ELR (cell line): ENCODE results near the gene HIF3A.

Experiments used
- DNase-seq: peaks from one replicate; pipeline ENCODE4 v3.0.0-alpha.2; 2015; ENCODE audit warnings: low read depth

HIF3A gene

DNA sequence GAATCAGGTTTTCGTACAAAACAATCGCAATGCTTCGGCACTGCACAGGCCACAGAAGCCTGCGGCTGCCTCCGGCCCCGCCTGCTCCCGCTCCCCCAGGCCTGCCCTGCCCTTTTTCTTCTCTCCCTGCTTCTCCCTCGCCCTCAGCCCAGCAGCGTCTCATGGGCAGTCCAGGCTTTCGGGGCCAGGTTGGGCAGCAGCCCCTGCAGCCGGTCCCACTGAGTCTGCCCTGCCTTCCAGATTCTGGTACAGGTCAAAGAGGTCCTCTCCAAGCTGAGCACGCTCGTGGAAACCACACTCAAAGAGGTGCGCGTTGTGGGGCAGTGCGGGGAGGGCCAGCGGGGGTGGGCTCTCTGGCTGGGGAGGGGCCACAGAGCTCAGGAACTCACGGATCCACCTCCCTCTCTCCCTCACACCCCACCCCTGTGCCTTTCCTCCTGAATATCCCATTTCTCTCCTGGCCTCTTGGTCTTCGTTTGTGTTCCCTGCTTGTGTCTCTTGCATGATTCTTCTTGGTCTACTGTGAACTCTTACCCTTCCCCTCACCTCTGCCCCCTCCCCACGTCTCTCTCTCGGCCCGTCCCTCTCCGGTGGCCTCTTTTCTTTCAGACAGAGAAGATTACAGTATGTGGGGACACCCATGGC, 86.5 kb downstream of the HIF3A start:
- no peak for DNase-seq

DNA sequence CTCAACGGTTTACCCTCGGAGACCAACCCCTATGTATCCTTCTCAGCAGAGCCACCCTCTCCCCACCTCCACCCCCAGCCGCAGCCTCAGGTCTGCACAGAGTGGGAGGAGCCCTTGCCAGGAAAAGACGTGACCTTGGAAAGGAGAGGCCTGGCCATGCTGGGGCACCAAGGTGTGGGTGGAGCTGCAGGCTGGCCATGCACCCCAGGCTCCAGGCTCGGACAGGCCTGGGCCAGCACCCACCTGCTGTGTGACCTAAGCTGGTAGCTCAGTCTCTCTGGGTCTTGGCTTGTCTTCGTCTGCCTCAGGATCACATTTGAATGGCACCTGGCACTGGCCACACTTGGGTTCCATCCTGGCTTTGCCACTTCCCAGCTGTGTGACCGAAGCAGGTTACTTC, 87.0 kb downstream of the HIF3A start:
- DNase-seq, result no peak

DNA sequence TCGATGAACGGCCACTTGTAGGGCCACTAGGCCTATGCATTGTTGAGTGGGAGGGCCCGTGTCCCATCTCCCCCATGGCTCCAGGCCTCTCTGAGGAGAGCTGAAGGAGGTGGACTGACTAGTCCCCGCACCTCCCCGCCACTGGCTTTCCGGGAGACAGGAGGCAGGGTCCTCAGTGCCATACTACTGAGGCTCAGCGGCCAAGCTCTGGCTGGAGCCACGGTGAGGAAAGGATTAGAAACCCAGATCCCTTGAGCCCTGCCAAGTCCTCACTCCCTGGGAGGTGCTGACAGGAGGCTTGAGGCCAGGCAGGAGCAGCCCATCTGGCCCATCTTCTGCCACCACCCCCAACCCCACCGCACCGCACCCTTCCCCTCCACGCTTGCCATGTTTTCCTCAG, 87.6 kb downstream of the HIF3A start:
- no peak for DNase-seq

DNA sequence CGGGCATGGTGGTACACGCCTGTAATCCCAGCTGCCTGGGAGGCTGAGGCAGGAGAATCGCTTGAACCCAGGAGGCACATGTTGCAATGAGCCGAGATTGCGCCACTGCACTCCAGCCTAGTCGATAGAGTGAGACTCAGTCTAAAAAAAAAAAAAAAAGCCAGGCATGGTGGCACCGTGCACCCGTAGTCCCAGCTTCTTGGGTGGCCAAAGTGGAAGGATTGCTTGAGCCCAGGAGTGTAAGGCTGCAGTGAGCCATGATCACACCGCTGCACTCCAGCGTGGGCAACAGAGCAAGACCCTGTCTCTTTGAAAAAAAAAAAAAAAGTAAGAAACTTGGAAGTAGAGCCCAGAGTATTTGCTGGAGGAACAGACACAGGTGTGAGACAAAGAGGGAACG, 88.8 kb downstream of the HIF3A start:
- no peak for DNase-seq

DNA sequence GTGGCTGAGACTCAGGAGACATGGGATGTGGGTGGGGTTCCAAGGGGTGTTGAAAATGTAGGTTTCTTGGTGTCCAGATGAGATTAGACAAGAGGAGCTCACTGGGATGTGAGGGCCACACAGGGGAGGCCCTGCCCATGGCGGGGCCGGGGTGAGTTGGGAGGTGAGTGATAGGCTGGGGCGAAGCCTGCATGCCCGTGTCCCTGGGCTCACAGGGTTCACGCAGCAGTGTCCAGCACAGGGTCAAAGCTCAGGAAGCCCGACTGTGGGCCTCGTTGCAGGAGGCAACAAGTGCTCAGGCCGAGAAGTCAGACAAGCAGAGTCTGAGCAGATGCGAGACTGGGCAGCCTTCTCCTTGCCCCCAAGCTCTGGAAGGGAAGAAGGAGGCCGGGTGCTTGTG, 89.3 kb downstream of the HIF3A start:
- no peak for DNase-seq

DNA sequence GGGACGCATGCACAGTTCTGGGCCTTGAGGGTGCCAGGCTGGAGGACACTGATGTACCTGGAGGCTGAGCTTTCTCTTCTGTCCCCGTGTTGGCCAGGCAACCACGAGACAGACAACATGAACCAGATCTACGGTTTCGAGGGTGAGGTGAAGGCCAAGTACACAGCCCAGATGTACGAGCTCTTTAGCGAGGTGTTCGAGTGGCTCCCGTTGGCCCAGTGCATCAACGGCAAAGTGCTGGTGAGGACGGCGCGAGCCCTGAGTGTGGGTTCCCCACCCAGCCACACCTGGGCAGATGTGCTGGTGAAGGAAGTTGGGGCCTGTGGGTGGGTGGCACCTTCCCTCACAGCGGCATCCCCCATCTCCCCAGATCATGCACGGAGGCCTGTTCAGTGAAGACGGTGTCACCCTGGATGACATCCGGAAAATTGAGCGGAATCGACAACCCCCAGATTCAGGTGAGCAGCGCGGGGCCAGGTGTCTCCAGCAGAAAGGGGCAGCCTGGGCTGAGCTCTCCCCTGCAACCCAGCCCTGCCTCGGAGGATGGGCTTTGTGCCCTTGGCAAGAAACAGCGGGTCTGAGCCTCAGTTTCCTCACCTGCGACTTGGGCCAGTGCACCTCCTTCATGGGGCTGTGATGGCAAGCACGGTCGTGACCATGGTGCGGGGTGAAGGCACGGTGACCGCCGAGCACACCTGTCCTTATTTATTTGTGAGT, 90.3 kb downstream of the HIF3A start:
- DNase-seq, result no peak

DNA sequence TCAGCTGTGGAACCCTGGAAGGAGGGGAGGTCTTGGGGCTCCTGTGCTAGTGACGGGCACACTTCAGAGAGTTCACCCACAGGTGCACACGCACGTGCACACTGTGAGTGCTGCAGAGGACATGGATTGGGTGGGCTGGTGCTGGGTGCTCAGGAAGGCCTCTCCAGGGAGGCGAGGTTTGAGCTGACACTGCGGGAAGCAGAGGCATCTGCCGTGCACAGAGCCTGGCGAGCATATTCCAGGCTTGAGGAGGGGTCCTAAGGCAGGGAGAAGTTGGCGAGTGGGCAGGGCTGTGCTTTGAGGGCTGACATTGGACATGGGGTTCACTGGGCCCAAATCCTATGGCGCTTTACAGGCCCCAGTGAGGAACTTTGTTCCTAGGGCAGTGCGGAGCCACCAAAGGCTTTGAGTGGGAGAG, 90.9 kb downstream of the HIF3A start:
- DNase-seq, result no peak

DNA sequence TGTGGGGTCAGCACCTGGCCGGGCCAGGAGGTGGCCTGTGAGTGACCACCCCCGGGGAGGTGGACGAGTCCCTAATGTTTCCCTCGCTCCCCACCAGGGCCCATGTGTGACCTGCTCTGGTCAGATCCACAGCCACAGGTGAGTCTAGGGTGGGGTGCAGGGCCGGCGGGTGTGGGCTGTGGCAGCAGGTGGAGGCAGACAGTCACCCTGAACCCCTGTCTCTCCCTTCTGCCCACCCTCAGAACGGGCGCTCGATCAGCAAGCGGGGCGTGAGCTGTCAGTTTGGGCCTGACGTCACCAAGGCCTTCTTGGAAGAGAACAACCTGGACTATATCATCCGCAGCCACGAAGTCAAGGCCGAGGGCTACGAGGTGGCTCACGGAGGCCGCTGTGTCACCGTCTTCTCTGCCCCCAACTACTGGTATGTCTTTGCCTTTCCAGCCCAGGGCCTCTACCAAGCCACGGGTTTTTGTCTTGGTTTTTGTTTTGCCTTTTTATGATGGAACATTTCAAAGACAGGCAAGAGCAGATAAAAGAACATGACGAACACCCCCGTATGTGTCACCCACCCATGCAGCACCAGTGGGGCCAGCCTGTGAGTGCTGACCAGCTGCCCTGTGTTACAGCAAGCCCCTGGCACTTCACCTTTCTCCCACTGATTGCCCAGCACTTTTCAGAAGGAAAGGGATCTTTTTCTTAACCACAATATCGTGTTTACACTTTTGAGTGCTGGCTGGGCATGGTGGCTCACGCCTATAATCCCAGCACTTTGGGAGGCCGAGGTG, 91.7 kb downstream of the HIF3A start:
- no peak for DNase-seq

DNA sequence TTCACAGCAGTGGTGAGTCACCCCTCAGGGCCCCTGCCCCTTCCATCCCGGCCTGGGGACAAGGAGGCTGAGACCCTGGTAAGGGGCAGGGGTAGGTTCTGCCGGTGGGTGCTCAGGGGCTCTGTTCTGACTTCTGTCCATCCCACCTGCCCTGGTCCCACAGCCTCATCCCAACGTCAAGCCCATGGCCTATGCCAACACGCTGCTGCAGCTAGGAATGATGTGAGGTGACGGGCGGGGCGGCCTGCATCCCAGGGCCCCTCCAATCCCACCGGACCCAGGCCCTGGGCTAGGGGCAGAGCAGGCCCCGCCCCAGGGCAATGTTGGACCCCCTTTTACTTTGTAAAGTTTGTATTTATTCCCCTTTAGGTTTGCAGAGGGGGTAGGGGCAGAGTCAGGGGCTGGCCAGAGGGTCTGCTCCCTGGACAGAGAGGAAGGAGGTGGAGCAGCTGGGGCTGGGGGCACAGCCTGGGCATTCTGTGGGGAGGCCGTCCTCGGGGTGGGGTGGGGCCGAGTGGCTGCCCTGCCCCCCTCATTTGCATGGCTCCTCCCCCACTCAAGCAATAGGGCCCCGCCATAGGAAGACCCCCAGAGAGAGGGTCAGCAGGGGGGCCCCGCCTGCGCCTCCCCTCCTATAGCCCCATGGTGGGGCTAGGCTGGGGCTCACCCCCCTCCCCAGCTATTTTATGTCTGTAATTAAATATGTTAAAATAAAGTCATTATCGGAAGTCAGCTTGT, 93.4 kb downstream of the HIF3A start:
- DNase-seq, result no peak

DNA sequence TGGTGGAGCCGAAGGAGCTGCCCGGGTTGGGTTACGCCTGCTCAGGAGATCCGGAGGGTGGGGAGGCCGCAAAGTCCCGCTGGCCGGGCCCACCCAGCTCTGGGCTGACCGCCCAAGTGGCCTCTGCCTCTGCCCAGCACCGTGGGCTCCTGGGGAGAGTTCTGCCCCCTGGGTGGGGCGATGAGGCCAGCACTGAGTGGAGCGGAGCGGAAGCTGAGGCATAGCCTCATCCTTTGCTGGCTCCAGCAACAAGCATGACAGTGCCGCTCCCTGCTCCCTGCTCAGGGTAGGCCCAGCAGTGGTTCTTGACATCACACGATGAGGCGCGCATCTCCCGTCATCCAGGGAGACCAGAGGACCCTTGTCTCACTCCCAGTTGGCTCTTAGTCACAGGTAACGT, 94.0 kb downstream of the HIF3A start:
- DNase-seq, result no peak

DNA sequence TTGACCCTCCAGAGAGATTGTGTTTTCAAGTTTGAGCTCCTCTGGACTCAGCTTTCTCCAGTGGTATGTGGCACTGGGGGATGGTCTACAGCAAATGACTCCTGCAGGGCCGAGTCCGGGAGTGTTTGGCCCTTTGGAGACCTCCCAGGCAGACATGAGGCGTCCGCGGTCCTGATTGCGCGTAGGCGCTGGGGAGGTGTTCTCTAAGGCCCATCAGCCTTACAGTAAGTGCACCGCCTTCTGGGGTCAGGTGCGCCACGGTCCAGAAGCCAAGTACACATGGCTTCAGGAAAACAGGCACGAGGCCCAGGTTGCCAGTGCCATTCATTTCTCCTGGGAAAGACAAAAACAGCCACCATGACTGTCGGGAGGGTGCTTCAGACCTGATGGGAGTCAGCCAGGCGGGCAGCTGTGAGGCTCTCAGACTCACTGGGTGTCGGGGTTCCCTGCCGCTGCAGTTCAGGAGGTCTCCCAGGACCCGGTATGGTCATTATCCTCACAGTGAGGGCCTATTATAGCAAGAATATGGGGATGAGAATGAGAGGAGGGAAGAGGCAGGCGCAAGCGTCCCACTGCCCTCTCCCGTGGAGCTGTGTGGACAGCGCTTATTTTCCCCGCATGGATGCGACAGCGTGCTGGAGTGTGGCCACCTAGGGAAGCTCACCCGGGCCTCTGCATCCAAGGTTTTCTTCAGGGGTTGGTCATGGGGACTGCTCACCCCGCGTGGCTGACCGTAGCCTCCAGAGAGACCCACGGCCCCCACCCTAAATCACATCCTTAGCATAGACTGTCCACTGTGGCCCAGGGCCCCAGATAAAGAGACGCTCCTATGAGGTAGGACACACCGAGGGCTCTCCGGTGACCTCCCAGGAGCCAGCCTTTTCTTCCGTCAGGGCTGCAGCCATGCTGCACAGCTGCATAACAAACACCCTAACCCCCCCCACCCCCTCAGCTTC, 94.7 kb downstream of the HIF3A start:
- no peak for DNase-seq

DNA sequence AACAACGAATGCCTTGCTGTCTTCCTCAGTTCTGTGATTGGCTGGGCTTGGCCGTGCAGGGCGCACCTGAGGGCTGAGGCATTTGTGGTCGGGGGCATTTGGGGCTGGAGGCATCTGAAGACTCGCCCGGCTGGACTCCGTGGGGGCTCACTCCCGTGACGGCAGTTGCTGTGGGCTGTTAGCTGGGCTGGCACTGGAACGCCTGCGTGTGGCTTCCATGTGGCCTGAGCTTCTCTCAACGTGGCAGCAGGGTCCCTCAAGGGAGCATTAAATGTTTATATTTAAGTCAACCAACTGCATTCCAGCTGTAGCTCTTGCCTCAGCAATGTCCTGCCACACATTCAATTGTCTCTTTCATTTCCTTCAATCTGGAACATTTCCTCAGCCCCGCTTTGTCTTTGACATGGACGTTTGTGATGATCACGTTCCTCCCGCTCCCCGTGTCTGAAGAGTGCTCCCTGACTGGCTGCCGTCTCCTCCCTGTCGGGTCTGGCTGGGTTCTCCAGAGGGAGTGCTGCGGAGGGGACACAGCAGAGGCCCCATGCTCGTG, 95.5 kb downstream of the HIF3A start:
- DNase-seq, result no peak

DNA sequence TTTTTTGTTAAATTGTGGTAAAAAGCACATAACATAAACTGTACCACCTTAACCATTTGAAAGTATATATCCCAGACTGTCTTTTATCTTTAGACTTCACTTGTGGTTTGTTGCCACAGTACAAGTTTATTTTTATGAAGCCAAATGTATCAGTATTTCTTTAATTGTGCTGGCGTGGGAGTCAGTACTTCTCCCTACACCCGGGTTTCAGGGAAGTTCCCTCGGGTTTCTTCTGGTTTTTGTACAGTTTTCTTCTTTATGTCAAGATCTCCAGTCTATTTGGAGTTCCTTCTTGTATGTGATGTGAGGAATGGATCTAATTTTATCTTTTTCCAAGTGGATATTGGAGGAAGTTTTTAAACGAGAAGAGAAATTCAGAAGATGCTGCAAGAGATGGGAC, 96.0 kb downstream of the HIF3A start:
- DNase-seq, result no peak
